AG04450 (cell line): ENCODE results near the gene FGGY. TPM values are rescaled to one million over a fixed set of nuclear protein-coding genes. Genes with fewer than 3 reads are reported as not detected.

Experiments used
- CTCF ChIA-PET: fragments of 300-600, 350-600 bp; formaldehyde crosslinking; extraction: SDS; loops from one replicate; lab custom pipeline; 2022; ENCODE audit warnings: antibody characterized with exemption, inconsistent platforms; lab: Charles Lee
- POLR2A ChIA-PET: fragments of 350-600 bp; formaldehyde crosslinking; extraction: SDS; loops from one replicate; lab custom pipeline; 2021; ENCODE audit warnings: antibody characterized with exemption, inconsistent platforms; lab: Yijun Ruan, JAX
- DNase-seq: peaks from one replicate; pipeline ENCODE4 v3.0.0-alpha.2; 2011; ENCODE audit warnings: low read depth, low spot score
- H3K27ac ChIP-seq: one replicate; pipeline ENCODE4 v1.5.1; 2012; ENCODE audit warnings: low read depth, low read length, control low read depth
- H3K27me3 ChIP-seq: one replicate; pipeline ENCODE4 v1.6.0; 2012; ENCODE audit warnings: low read length; ENCODE audit not compliant: control insufficient read depth, insufficient read depth
- H3K4me3 ChIP-seq: 2 replicates; pipeline ENCODE4 v1.5.1; 2011; ENCODE audit warnings: mild to moderate bottlenecking, low read depth, low read length, control low read depth
- H3K9me3 ChIP-seq: 2 replicates; pipeline ENCODE4 v1.5.1; 2012; ENCODE audit warnings: low read length; ENCODE audit not compliant: control insufficient read depth, insufficient read depth
- polyA plus RNA-seq: library from polyadenylated mRNA; depleted of rRNA; stranded (reverse); fragments of >200 nt; gene quantifications from 2 replicates; pipeline ENCODE4 v1.2.3, GENCODE V29; 2011
- TF ChIP-seq, protein P1 (sequence below): IDR thresholded peaks from 2 replicates; pipeline ENCODE4 v1.5.1; 2011; ENCODE audit warnings: low read depth, low read length, control low read depth, inconsistent platforms

Gene FGGY
- polyA plus RNA-seq, 1 experiment = 11.8 TPM

DNA sequence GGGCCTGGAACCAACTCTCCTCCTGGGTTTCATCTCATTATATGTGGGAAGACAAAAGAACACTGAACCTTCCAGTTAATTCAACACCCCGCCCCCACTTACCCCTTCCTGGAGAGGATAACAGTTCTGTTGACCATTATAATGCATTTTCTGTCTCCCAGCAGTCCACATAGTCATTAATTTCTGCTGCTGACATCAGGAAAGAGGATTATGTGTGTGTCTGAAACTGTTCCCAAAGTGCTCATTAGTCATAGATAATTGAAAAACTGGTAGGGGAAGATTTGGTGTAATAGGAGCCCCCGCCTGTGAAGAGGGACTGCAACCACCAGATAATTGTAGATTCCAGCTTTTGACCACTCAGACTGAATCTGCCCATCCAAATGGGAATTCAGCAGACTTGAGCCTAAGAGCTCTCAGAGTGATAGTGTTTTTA is 208.7 kb downstream of the FGGY start:
- H3K9me3 ChIP-seq = no peaks in the 10 kb centered on the region
- DNase-seq = no peak
- TF ChIP-seq, protein P1, sequence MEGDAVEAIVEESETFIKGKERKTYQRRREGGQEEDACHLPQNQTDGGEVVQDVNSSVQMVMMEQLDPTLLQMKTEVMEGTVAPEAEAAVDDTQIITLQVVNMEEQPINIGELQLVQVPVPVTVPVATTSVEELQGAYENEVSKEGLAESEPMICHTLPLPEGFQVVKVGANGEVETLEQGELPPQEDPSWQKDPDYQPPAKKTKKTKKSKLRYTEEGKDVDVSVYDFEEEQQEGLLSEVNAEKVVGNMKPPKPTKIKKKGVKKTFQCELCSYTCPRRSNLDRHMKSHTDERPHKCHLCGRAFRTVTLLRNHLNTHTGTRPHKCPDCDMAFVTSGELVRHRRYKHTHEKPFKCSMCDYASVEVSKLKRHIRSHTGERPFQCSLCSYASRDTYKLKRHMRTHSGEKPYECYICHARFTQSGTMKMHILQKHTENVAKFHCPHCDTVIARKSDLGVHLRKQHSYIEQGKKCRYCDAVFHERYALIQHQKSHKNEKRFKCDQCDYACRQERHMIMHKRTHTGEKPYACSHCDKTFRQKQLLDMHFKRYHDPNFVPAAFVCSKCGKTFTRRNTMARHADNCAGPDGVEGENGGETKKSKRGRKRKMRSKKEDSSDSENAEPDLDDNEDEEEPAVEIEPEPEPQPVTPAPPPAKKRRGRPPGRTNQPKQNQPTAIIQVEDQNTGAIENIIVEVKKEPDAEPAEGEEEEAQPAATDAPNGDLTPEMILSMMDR = no peak
- no peak overlapping the region for H3K27ac ChIP-seq
- ChIA-PET CTCF (no interaction called here), POLR2A (no interaction called here)
- no peaks in the 10 kb centered on the region for H3K27me3 ChIP-seq
- H3K4me3 ChIP-seq = no peak overlapping the region

DNA sequence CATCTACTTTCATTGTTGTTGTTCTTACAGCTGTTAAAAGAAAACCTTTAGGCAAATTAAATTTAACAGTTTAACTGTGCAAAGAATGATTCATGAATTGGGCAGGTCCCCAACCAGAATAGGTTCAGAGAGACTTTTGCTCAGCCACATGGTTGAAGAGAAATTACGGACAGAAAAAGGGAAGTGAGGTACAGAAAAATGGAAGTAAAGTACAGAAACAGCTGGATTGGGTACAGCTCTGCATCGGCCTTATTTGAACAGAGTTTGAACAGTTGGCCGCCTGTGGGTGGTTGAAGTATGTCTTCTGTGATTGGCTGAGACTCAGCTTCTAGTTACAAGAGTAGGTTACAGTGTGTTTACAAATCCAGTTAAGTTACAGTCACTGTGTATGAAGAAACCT is 210.1 kb downstream of the FGGY start:
- no peaks in the 10 kb centered on the region for H3K9me3 ChIP-seq
- H3K27me3 ChIP-seq = no peaks in the 10 kb centered on the region
- no peak overlapping the region for H3K27ac ChIP-seq
- TF ChIP-seq, protein P1 = no peak
- no peak overlapping the region for H3K4me3 ChIP-seq
- CTCF ChIA-PET = no interaction called here
- no peak for DNase-seq
- POLR2A ChIA-PET = no interaction called here

DNA sequence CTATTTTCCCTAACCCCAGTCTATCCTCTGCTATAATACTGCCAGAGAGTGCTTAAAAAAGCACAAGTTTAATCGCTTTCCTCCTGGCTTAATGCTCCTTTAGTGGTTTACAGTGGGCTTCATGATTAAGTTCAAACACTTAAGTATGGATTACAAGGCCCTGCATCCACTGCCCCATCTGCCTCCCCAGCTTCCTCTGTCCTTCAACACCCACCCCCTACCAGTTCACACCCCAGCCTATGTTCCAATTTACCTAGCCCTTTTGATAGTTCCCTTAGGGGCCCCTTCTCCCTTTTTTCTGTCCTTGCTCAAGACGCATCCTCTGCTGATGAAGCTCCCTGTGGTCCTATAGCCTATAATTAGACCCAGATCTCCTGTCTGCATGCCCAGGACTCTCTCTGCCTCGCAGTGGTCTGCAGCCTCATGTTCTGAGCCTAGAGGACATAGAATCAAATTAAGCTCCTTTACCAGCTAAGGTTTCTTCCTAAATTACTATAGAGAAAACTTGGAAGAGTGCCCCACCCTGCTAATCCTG is 212.5 kb downstream of the FGGY start:
- H3K9me3 ChIP-seq = no peaks in the 10 kb centered on the region
- CTCF ChIA-PET = interaction anchor here (0.7 kb wide), 1 partner anchor 51 kb away, joined by 3 read pairs; no protein-coding TSS in a partner anchor
- POLR2A ChIA-PET = no interaction called here
- no peak overlapping the region for H3K4me3 ChIP-seq
- H3K27ac ChIP-seq = no peak overlapping the region
- no peak for DNase-seq
- TF ChIP-seq, protein P1 = no peak
- no peaks in the 10 kb centered on the region for H3K27me3 ChIP-seq

DNA sequence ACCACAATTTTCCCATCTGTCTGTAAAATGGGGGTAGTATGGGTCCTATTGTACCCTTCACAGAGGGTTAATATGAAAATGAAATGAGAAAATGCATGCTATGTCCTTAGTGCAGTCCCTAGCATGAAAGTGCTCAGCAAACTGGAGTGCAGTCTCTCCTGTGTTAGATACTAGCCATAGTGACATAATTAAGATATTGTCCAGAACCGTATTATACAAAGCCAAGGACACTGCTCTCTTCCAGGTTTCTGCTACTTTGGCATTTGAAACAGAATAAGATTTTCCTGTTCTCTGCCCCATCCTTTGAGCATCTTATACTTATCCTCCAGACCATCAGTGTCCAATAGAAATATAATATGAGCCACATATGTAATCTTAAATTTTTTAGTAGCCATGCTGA is 213.4 kb downstream of the FGGY start:
- Histone ChIP-seq H3K27ac (no peak overlapping the region), H3K27me3 (no peaks in the 10 kb centered on the region), H3K4me3 (no peak overlapping the region), H3K9me3 (no peaks in the 10 kb centered on the region)
- POLR2A ChIA-PET = no interaction called here
- no peak for DNase-seq
- CTCF ChIA-PET = no interaction called here
- TF ChIP-seq, protein P1 = no peak

GRCh38 chr1:59511476-59512465 is 214.9 kb downstream of the FGGY start:
- no peaks in the 10 kb centered on the region for H3K27me3 ChIP-seq
- TF ChIP-seq, protein P1 = no peak
- DNase-seq = no peak
- POLR2A ChIA-PET = no interaction called here
- CTCF ChIA-PET = no interaction called here
- H3K27ac ChIP-seq = no peak overlapping the region
- H3K4me3 ChIP-seq = no peak overlapping the region
- H3K9me3 ChIP-seq = no peaks in the 10 kb centered on the region
